ENCODE data around the gene CLCF1. TPM values are rescaled to one million over a fixed set of nuclear protein-coding genes. Genes with fewer than 3 reads are reported as not detected.

The CLCF1 gene
- total and polyA plus RNA-seq, 10 of the 15 experiments (the other 5 are each of a cell fraction or from before 2014, with no cell fraction given): 0.16 to 2.1 (median 0.63) TPM; not detected in 1

- no peak for TF ChIP-seq E2F8 (IDR thresholded peaks at IDR 0.05; ENCODE audit: low read depth, partially characterized antibody)
- no peak for TF ChIP-seq SUPT20H (IDR thresholded peaks at IDR 0.05; ENCODE audit: borderline replicate concordance, control insufficient read depth, low read depth, low read length)
- peak; percentile 91 for TF ChIP-seq GATAD2B (conservative IDR thresholded peaks at IDR 0.05; ENCODE audit: low read depth)
- TF ChIP-seq RCOR1 (conservative IDR thresholded peaks at IDR 0.05; ENCODE audit: low read depth, low read length): no peak
- no peak for TF ChIP-seq TARDBP (IDR thresholded peaks at IDR 0.05; ENCODE audit: borderline replicate concordance)
- no peak for TF ChIP-seq ESRRA (IDR thresholded peaks at IDR 0.05; ENCODE audit: low read length)
Measured at GRCh38 chr11:67420646-67421429, 47.4 kb upstream of the CLCF1 start (continued).

- no peak overlapping the region for H3K27ac ChIP-seq (ENCODE audit: control insufficient read depth, insufficient read depth)
- in situ Hi-C loops (cut with MboI): no loop called here
- H3K36me3 ChIP-seq (ENCODE audit: control insufficient read depth in 2 of 2, insufficient read depth in 2 of 2, low read length in 1 of 2): no peaks in the 10 kb centered on the region
- BruUV-seq (replicated peaks): no TSS peak
- peak overlapping the region; percentile 71 for H3K4me3 ChIP-seq
- H3K4me2 ChIP-seq (ENCODE audit: control insufficient read depth, insufficient read depth): peak overlapping the region; percentile 91
- H3K79me2 ChIP-seq (ENCODE audit: control insufficient read depth, insufficient read depth, low read length): no peaks in the 10 kb centered on the region
- ChIA-PET SMC1A (ENCODE audit: uncharacterized antibody, unreplicated experiment) (interaction anchor here (0.9 to 1.5 kb wide), 6 partner anchors 8 to 69 kb away, joined by 3 to 7 read pairs (median 3); partner anchors contain the start of gene TBC1D10C), RAD21 (ENCODE audit: unreplicated experiment) (interaction anchor here (0.9 to 2.4 kb wide), 7 partner anchors 15 to 66 kb away, joined by 3 to 8 read pairs (median 4); partner anchors contain the start of genes POLD4, PPP1CA and RAD9A), POLR2A (interaction anchor here (0.5 to 3.9 kb wide), 11 partner anchors 12 to 676 kb away, joined by 3 to 28 read pairs (median 6); partner anchors contain the start of genes PPP1CA, PTPRCAP and TBC1D10C), CTCF (interaction anchor here (1.0 to 1.6 kb wide), 4 partner anchors 13 to 49 kb away, joined by 4 to 5 read pairs (median 4); partner anchors contain the start of genes PTPRCAP and TMEM134)
- H3K27me3 ChIP-seq (replicated peaks in 1 of 2; ENCODE audit: control insufficient read depth in 2 of 2, insufficient read depth in 2 of 2, low read length in 1 of 2): peaks cover 0 to 4% of the 10 kb centered on the region in 2 experiments; a peak in 3 of 4 replicates
- ATAC-seq (no peak), FAIRE-seq (no peak), DNase-seq (ENCODE audit: low read depth, low spot score) (no peak)
- TF ChIP-seq TCF3 (IDR thresholded peaks at IDR 0.05; ENCODE audit: borderline replicate concordance, insufficient read depth, low read depth, low read length) (0 out of 2 replicates have a peak, but pooled peaks have one; percentile 18), MLLT1 (IDR thresholded peaks at IDR 0.05) (no peak), RUNX3 (IDR thresholded peaks at IDR 0.05; ENCODE audit: low read length) (peak; percentile 6; the same call in 1 of the 2 replicates)
- H2AFZ ChIP-seq (ENCODE audit: control insufficient read depth, low read depth, low read length): no peak overlapping the region; the same call in 1 of the 2 replicates
- peak overlapping the region; percentile 21; the same call in 1 of the 2 replicates for H3K9ac ChIP-seq (ENCODE audit: control insufficient read depth, insufficient read depth, low read length)
- H3K9me3 ChIP-seq (replicated peaks; ENCODE audit: control insufficient read depth, insufficient read depth, low read length): no peaks in the 10 kb centered on the region
- H3K4me1 ChIP-seq (ENCODE audit: control insufficient read depth, insufficient read depth, low read length): peaks cover 2% of the 10 kb centered on the region; the same call in 1 of the 2 replicates
- intact Hi-C loops (cut with micrococcal nuclease; ENCODE audit: unreplicated experiment): no loop called here
- WGBS (ENCODE audit: insufficient coverage, insufficient replicate concordance, low lambda C conversion rate, missing lambda C conversion rate): 33% methylated on average over 15 of the region's 15 CpGs
- no peaks in the 10 kb centered on the region for H4K20me1 ChIP-seq (ENCODE audit: control insufficient read depth, insufficient read depth)
Measured at GRCh38 chr11:67420147-67420645, 46.8 kb upstream of the CLCF1 start.
